K562 (cell line): ENCODE measurements around the gene CYSRT1. TPM values are rescaled to one million over a fixed set of nuclear protein-coding genes. Genes with fewer than 3 reads are reported as not detected.
A peak's percentile ranks its signal among the peaks of the same experiment; 100 is the strongest.

Source experiments
- ATAC-seq: fragments of 200-7000 bp; cut with Tn5 transposase; 3 replicates; pipeline ENCODE4 v1.9.1; 2020; ENCODE audit warnings: moderate library complexity
- BruUV-seq: library from RNA; stranded (reverse); fragments of 400-500 nt; replicated peaks from 2 replicates; lab custom pipeline; 2021; lab: Mats Ljungman, UMichigan
- CTCF ChIA-PET: fragments of 300-600 bp; formaldehyde crosslinking; extraction: SDS; loops from one replicate; lab custom pipeline; 2021; ENCODE audit warnings: low intra/inter-chr PET ratio; lab: Yijun Ruan, JAX
- POLR2A ChIA-PET: fragments of 300-600, 350-650 bp; sonication (Branson Sonifier 250); formaldehyde crosslinking; extraction: SDS; loops from one replicate; lab custom pipeline; 2021; ENCODE audit warnings: antibody characterized with exemption, inconsistent platforms; lab: Yijun Ruan, JAX
- DNase-seq, 4 experiments: peaks; one replicate each; pipeline versions ENCODE4 v3.0.0 to v3.0.0-alpha.2; 2011 to 2018; ENCODE audit warnings: low spot score in 3 of 4, mixed read lengths in 3 of 4; ENCODE audit errors: extremely low read depth in 1 of 4
- FAIRE-seq: peaks from 2 replicates; lab custom pipeline; 2011; peaks lifted over from hg19 to GRCh38; lab: Jason Lieb, UNC
- H2AFZ ChIP-seq: 2 replicates; pipeline ENCODE4 v1.6.0; 2011; ENCODE audit warnings: low read depth, low read length, control low read depth, inconsistent platforms
- H3K27ac ChIP-seq: fragments of 200-600 bp; 3 replicates; pipeline ENCODE4 v1.8.0; 2011; ENCODE audit warnings: low read depth, mild to moderate bottlenecking, control low read depth, inconsistent platforms, low read length, moderate library complexity, mixed read lengths; ENCODE audit errors: extremely low read depth
- H3K27me3 ChIP-seq, 2 experiments: fragments of 300-600 bp in 1 of 2; 2 replicates in 1 of 2; 3 replicates in 1 of 2; pipeline versions ENCODE4 v1.6.0 to v1.8.0; 2011; ENCODE audit warnings: inconsistent platforms in 2 of 2, low read length in 2 of 2, mild to moderate bottlenecking in 1 of 2, mixed read lengths in 1 of 2, moderate library complexity in 1 of 2; ENCODE audit not compliant: control insufficient read depth in 2 of 2, insufficient read depth in 2 of 2
- H3K36me3 ChIP-seq: fragments of 300-600 bp; 3 replicates; pipeline ENCODE4 v1.8.0; 2011; ENCODE audit warnings: mild to moderate bottlenecking, low read length, inconsistent platforms; ENCODE audit not compliant: control insufficient read depth, insufficient read depth
- H3K4me1 ChIP-seq, 2 experiments: fragments of 200-600 bp in 1 of 2; replicated peaks in 1 of 2; 2 replicates in 1 of 2; 3 replicates in 1 of 2; pipeline versions ENCODE4 v1.5.1 to v1.8.0; 2011; ENCODE audit warnings: inconsistent platforms in 2 of 2, low read length in 2 of 2, mild to moderate bottlenecking in 1 of 2, mixed read lengths in 1 of 2, moderate library complexity in 1 of 2; ENCODE audit not compliant: control insufficient read depth in 2 of 2, insufficient read depth in 2 of 2
- H3K4me2 ChIP-seq: 2 replicates; pipeline ENCODE4 v1.6.1; 2011; ENCODE audit warnings: low read length, control low read depth, inconsistent platforms, mixed read lengths; ENCODE audit not compliant: insufficient read depth
- H3K4me3 ChIP-seq: fragments of 200-600 bp; sonication (generic), shearing (Covaris generic); 2 replicates; pipeline ENCODE4 v1.5.1; 2016; ENCODE audit warnings: control low read depth, inconsistent platforms
- H3K79me2 ChIP-seq: fragments of 200-600 bp; 3 replicates; pipeline ENCODE4 v1.8.0; 2011; ENCODE audit warnings: low read length, inconsistent platforms; ENCODE audit not compliant: control insufficient read depth, insufficient read depth
- H3K9ac ChIP-seq, 2 experiments: 2 replicates each; pipeline versions ENCODE4 v1.6.0 to v1.6.1; 2011; ENCODE audit warnings: low read depth in 2 of 2, low read length in 2 of 2, control low read depth in 1 of 2, inconsistent platforms in 1 of 2, mild to moderate bottlenecking in 1 of 2, mixed read lengths in 1 of 2; ENCODE audit not compliant: insufficient read depth in 1 of 2
- H3K9me1 ChIP-seq: one replicate; pipeline ENCODE4 v1.6.0; 2011; ENCODE audit warnings: inconsistent platforms, mild to moderate bottlenecking, low read length, moderate library complexity; ENCODE audit not compliant: control insufficient read depth, insufficient read depth
- H3K9me3 ChIP-seq: replicated peaks from 2 replicates; pipeline ENCODE4 v1.5.1; 2011; ENCODE audit warnings: low read depth, low read length, inconsistent platforms; ENCODE audit not compliant: control insufficient read depth, insufficient read depth
- H4K20me1 ChIP-seq: replicated peaks from 2 replicates; pipeline ENCODE4 v1.6.1; 2011; ENCODE audit warnings: low read length, inconsistent platforms, mixed read lengths; ENCODE audit not compliant: control insufficient read depth, insufficient read depth
- E2F1 ChIP-seq: sonication (generic); formaldehyde crosslinking; IDR thresholded peaks from 2 replicates; pipeline ENCODE4 v1.8.1; 2023; ENCODE audit warnings: mild to moderate bottlenecking, missing genetic modification reagents, moderate library complexity
- FIP1L1 ChIP-seq: fragments of 200-400 bp; formaldehyde crosslinking; IDR thresholded peaks from 2 replicates; pipeline ENCODE4 v1.6.1; 2018; ENCODE audit warnings: mild to moderate bottlenecking, low read depth, low read length; ENCODE audit not compliant: poor library complexity, severe bottlenecking
- FOXM1 ChIP-seq, 2 experiments: fragments of 450-650 bp in 1 of 2; sonication (generic) in 1 of 2; formaldehyde crosslinking in 1 of 2; IDR thresholded peaks; 2 replicates each; pipeline versions ENCODE4 v1.6.1 to v1.9.0; 2017 to 2022; ENCODE audit warnings: low read depth in 2 of 2, mild to moderate bottlenecking in 2 of 2, missing genetic modification reagents in 1 of 2, moderate library complexity in 1 of 2
- KDM5B ChIP-seq: fragments of 200-600 bp; sonication (generic); IDR thresholded peaks from 2 replicates; pipeline ENCODE4 v1.6.1; 2012; ENCODE audit warnings: low read depth, mild to moderate bottlenecking, moderate library complexity, low read length, control low read depth, inconsistent platforms; ENCODE audit not compliant: insufficient replicate concordance
- KLF10 ChIP-seq: fragments of 250-450 bp; sonication (Bioruptor Pico); IDR thresholded peaks from 2 replicates; pipeline ENCODE4 v1.6.1; 2021; ENCODE audit warnings: matching md5 sums
- NR2C2 ChIP-seq, 2 experiments: fragments of 200-800 bp in 1 of 2; sonication (Bioruptor generic) in 1 of 2; sonication (generic) in 1 of 2; formaldehyde crosslinking in 1 of 2; IDR thresholded peaks; 2 replicates each; pipeline versions ENCODE4 v1.6.1 to v1.8.0; 2016 to 2022; ENCODE audit warnings: mild to moderate bottlenecking in 1 of 2, missing compliant biosample characterization in 1 of 2, missing genetic modification characterization in 1 of 2, missing genetic modification reagents in 1 of 2
- OTX1 ChIP-seq: fragments of 450-650 bp; formaldehyde crosslinking; IDR thresholded peaks from 2 replicates; pipeline ENCODE4 v1.4.0; 2022; ENCODE audit warnings: mild to moderate bottlenecking
- PTRF ChIP-seq: fragments of 450-650 bp; IDR thresholded peaks from 2 replicates; pipeline ENCODE4 v1.6.1; 2016; ENCODE audit warnings: mild to moderate bottlenecking, missing genetic modification characterization, missing compliant biosample characterization
- SIN3A ChIP-seq, 2 experiments: fragments of 150-350 bp in 1 of 2; IDR thresholded peaks; 2 replicates each; pipeline ENCODE4 v1.6.1; 2011 to 2016; ENCODE audit warnings: borderline replicate concordance in 2 of 2, low read depth in 2 of 2, low read length in 2 of 2, mild to moderate bottlenecking in 2 of 2, moderate library complexity in 2 of 2; ENCODE audit not compliant: control insufficient read depth in 1 of 2
- SIN3B ChIP-seq: fragments of 450-650 bp; IDR thresholded peaks from 2 replicates; pipeline ENCODE4 v1.6.1; 2017; ENCODE audit warnings: low read depth, mild to moderate bottlenecking, moderate library complexity
- ZNF507 ChIP-seq: conservative IDR thresholded peaks from 2 replicates; pipeline ENCODE4 v1.6.1; 2017; ENCODE audit warnings: missing genetic modification characterization, missing compliant biosample characterization
- ZNF76 ChIP-seq: fragments of 250-450 bp; sonication (Bioruptor Pico); IDR thresholded peaks from 2 replicates; pipeline ENCODE4 v1.4.0; 2020; ENCODE audit warnings: mild to moderate bottlenecking, moderate library complexity, borderline replicate concordance
- WGBS: fragments of 100-300 bp; shearing (Covaris generic); methylation state at CpG from one replicate; pipeline ENCODE4 v1.1.6; 2016; ENCODE audit warnings: low coverage, mixed read lengths; ENCODE audit not compliant: insufficient coverage; ENCODE audit errors: missing lambda C conversion rate; 5-methylcytosine and 5-hydroxymethylcytosine counted together
- in situ Hi-C: fragments of 300-500 bp; cut with MboI; formaldehyde crosslinking; loops from 4 replicates; pipeline ENCODE4 v1.15.0; 2018; ENCODE audit warnings: inconsistent platforms, mixed read lengths
- intact Hi-C: fragments of 100-400 bp; cut with micrococcal nuclease; formaldehyde crosslinking; loops from 2 replicates; pipeline ENCODE4 v1.14.2; 2022
- polyA plus RNA-seq, 8 experiments: library from polyadenylated mRNA; depleted of rRNA in 4 of 8; stranded (reverse) in 5 of 8; unstranded in 3 of 8; fragments of >200 nt; fragmentation: Nextera tagmentation in 2 of 8; fragmentation: Illumina TruSeq in 1 of 8; extraction: Ambion mirVana in 2 of 8; extraction: Trizol in 1 of 8; gene quantifications; 2 replicates each; pipeline versions ENCODE4 v1.2.1 to v1.2.3, GENCODE V29; 2011 to 2014; ENCODE audit warnings: inconsistent platforms in 1 of 8, missing spikeins in 1 of 8
- total RNA-seq, 7 experiments: library from RNA; depleted of rRNA in 6 of 7; stranded (reverse); fragments of >200 nt in 6 of 7; fragmentation: Illumina TruSeq in 2 of 7; extraction: Trizol in 2 of 7; gene quantifications; 2 replicates each; pipeline versions ENCODE4 v1.2.1 to v1.2.3, GENCODE V29; 2011 to 2021; ENCODE audit warnings: low replicate concordance in 1 of 7
- TF ChIP-seq, protein P1 (sequence below): fragments of 450-650 bp; conservative IDR thresholded peaks from 2 replicates; pipeline ENCODE4 v1.6.1; 2016; ENCODE audit warnings: missing genetic modification characterization, low read depth, mild to moderate bottlenecking, control low read depth, missing compliant biosample characterization
- TF ChIP-seq, protein P2 (sequence below): fragments of 450-650 bp; IDR thresholded peaks from 2 replicates; pipeline ENCODE4 v1.6.1; 2016; ENCODE audit warnings: borderline replicate concordance

CYSRT1 gene
- total and polyA plus RNA-seq, 9 of the 15 experiments (the other 6 are each of a cell fraction or from before 2014, with no cell fraction given): 0.04 to 1.4 (median 0.42) TPM; not detected in 3

GRCh38 chr9:137255448-137256114 lies 30.6 kb downstream of the CYSRT1 start:
- Histone ChIP-seq H3K9me3 (no peaks in the 10 kb centered on the region), H3K27me3 (no peaks in the 10 kb centered on the region), H3K4me3 (peak overlapping the region; percentile 100), H3K79me2 (peaks cover 39% of the 10 kb centered on the region), H3K4me1 (peaks cover 13 to 63% of the 10 kb centered on the region in 2 experiments), H3K9ac (peak overlapping the region; percentile 90 to 95), H3K36me3 (peaks cover 31% of the 10 kb centered on the region), H3K4me2 (peak overlapping the region; percentile 97), H3K9me1 (no peaks in the 10 kb centered on the region), H2AFZ (peak overlapping the region; percentile 79), H3K27ac (peak overlapping the region; percentile 82), H4K20me1 (no peaks in the 10 kb centered on the region; the same call in 1 of the 2 replicates)
- intact Hi-C loops (loop anchor here (2.0 kb wide), 2 partner anchors 15 to 21 kb away; partner anchors contain the start of genes TOR4A and TUBB4B), in situ Hi-C loops (no loop called here)
- FAIRE-seq (no peak), DNase-seq (peak in 2 of 4 experiments; percentile 11 to 66), ATAC-seq (peak; percentile 51)
- 1% methylated on average over 36 of the region's 51 CpGs for WGBS
- ChIA-PET POLR2A (interaction anchor here (0.8 to 8.3 kb wide), 3 partner anchors 13 to 57 kb away, joined by 3 to 221 read pairs (median 4); partner anchors contain the start of gene TUBB4B), CTCF (interaction anchor here (1.1 kb wide), 1 partner anchor 19 kb away, joined by 3 read pairs; no protein-coding TSS in a partner anchor)
- no TSS peak for BruUV-seq
- TF ChIP-seq ZNF507 (no peak), SIN3B (peak; percentile 1; the same call in 1 of the 2 replicates), E2F1 (CRISPR knock-in tag) (peak; percentile 16; the same call in 1 of the 2 replicates), ZNF76 (CRISPR knock-in tag) (no peak), KLF10 (CRISPR knock-in tag) (no peak), KDM5B (peak; percentile 32), FIP1L1 (peak; percentile 8), PTRF (tag) (no peak), OTX1 (CRISPR knock-in tag) (no peak), SIN3A (IDR thresholded peaks at IDR 0.05; ENCODE audit: borderline replicate concordance in 2 of 2, control insufficient read depth in 1 of 2, low read depth in 2 of 2, low read length in 2 of 2) (peak in 1 of 2 experiments; percentile 13; a peak in 2 of 4 replicates), FOXM1 (IDR thresholded peaks at IDR 0.05; ENCODE audit: low read depth) (no peak), FOXM1 (CRISPR knock-in tag; IDR thresholded peaks at IDR 0.05; ENCODE audit: low read depth) (no peak), NR2C2 (CRISPR knock-in tag; IDR thresholded peaks at IDR 0.05) (no peak), NR2C2 (tag; IDR thresholded peaks at IDR 0.05) (peak; percentile 44)
- TF ChIP-seq, protein P1, sequence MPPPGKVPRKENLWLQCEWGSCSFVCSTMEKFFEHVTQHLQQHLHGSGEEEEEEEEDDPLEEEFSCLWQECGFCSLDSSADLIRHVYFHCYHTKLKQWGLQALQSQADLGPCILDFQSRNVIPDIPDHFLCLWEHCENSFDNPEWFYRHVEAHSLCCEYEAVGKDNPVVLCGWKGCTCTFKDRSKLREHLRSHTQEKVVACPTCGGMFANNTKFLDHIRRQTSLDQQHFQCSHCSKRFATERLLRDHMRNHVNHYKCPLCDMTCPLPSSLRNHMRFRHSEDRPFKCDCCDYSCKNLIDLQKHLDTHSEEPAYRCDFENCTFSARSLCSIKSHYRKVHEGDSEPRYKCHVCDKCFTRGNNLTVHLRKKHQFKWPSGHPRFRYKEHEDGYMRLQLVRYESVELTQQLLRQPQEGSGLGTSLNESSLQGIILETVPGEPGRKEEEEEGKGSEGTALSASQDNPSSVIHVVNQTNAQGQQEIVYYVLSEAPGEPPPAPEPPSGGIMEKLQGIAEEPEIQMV (tag): peak; percentile 80
- TF ChIP-seq, protein P2, sequence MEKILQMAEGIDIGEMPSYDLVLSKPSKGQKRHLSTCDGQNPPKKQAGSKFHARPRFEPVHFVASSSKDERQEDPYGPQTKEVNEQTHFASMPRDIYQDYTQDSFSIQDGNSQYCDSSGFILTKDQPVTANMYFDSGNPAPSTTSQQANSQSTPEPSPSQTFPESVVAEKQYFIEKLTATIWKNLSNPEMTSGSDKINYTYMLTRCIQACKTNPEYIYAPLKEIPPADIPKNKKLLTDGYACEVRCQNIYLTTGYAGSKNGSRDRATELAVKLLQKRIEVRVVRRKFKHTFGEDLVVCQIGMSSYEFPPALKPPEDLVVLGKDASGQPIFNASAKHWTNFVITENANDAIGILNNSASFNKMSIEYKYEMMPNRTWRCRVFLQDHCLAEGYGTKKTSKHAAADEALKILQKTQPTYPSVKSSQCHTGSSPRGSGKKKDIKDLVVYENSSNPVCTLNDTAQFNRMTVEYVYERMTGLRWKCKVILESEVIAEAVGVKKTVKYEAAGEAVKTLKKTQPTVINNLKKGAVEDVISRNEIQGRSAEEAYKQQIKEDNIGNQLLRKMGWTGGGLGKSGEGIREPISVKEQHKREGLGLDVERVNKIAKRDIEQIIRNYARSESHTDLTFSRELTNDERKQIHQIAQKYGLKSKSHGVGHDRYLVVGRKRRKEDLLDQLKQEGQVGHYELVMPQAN: peak; percentile 45; the same call in 1 of the 2 replicates
